ENCODE results near the gene PPP3R2.

DNA sequence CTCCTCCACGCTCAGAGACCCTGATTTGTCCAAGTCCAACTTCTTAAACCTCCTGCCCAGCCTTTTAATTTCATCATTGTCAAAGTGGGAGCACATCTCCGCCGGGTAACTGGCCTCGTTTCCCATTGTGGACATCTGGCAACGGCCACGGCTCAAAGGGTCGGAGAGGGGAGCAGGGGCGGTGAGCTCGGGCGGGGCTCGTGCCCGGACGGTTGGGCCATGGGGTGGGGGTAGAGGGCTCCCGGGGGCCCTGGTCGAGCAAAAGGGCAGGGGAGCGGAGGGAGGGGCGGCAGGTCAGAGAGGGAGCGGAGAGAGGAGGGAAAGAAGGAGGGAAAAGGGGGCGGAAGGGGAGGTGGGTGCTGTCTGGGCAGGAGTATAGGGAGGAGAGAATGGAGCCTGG, at the start of gene PPP3R2:
- TF ChIP-seq EZH2 (IDR thresholded peaks at IDR 0.05; ENCODE audit: borderline replicate concordance, low read length) = no peak
- TF ChIP-seq, protein P1, sequence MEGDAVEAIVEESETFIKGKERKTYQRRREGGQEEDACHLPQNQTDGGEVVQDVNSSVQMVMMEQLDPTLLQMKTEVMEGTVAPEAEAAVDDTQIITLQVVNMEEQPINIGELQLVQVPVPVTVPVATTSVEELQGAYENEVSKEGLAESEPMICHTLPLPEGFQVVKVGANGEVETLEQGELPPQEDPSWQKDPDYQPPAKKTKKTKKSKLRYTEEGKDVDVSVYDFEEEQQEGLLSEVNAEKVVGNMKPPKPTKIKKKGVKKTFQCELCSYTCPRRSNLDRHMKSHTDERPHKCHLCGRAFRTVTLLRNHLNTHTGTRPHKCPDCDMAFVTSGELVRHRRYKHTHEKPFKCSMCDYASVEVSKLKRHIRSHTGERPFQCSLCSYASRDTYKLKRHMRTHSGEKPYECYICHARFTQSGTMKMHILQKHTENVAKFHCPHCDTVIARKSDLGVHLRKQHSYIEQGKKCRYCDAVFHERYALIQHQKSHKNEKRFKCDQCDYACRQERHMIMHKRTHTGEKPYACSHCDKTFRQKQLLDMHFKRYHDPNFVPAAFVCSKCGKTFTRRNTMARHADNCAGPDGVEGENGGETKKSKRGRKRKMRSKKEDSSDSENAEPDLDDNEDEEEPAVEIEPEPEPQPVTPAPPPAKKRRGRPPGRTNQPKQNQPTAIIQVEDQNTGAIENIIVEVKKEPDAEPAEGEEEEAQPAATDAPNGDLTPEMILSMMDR (conservative IDR thresholded peaks at IDR 0.05 in 1 of 2, IDR thresholded peaks at IDR 0.05 in 1 of 2; ENCODE audit: extremely low read depth in 1 of 2, insufficient read depth in 1 of 2, low read depth in 1 of 2, low read length in 2 of 2) = no peak
